H1 (cell line): ENCODE results near the gene SYT6. TPM values are rescaled to one million over a fixed set of nuclear protein-coding genes. Genes with fewer than 3 reads are reported as not detected.

ENCODE experiments used
- CTCF ChIA-PET: fragments of 300-600 bp; sonication (Branson Sonifier 250); formaldehyde crosslinking; loops from one replicate; lab custom pipeline; 2021; ENCODE audit not compliant: partially characterized antibody; lab: Charles Lee
- POLR2A ChIA-PET: fragments of 300-600 bp; sonication (Branson Sonifier 250); formaldehyde crosslinking; loops from one replicate; lab custom pipeline; 2021; ENCODE audit warnings: inconsistent platforms; ENCODE audit not compliant: partially characterized antibody; lab: Charles Lee
- DNase-seq, 2 experiments: peaks; one replicate each; pipeline versions ENCODE4 v3.0.0 to v3.0.0-alpha.2; 2010 to 2022; ENCODE audit warnings: low spot score in 2 of 2, low read depth in 1 of 2, mixed read lengths in 1 of 2
- FAIRE-seq: peaks from 2 replicates; lab custom pipeline; 2011; peaks lifted over from hg19 to GRCh38; lab: Jason Lieb, UNC
- H2AFZ ChIP-seq: 2 replicates; pipeline ENCODE4 v1.8.1; 2012; ENCODE audit warnings: low read length, inconsistent platforms
- H2AK5ac ChIP-seq: 2 replicates; pipeline ENCODE4 v1.6.1; 2013; ENCODE audit warnings: low read depth, low read length
- H2BK120ac ChIP-seq: replicated peaks from 2 replicates; pipeline ENCODE3; 2013; ENCODE audit warnings: low read depth, low read length, inconsistent platforms
- H2BK12ac ChIP-seq: 2 replicates; pipeline ENCODE4 v1.6.1; 2013; ENCODE audit warnings: low read depth, low read length
- H2BK15ac ChIP-seq: 2 replicates; pipeline ENCODE4 v1.6.1; 2013; ENCODE audit warnings: low read length
- H2BK20ac ChIP-seq: 2 replicates; pipeline ENCODE4 v1.6.1; 2013; ENCODE audit warnings: low read length
- H2BK5ac ChIP-seq: 2 replicates; pipeline ENCODE4 v1.6.1; 2013; ENCODE audit warnings: low read depth, low read length
- H3K14ac ChIP-seq: 2 replicates; pipeline ENCODE4 v1.6.1; 2013; ENCODE audit warnings: inconsistent platforms; ENCODE audit not compliant: insufficient read length
- H3K18ac ChIP-seq: 2 replicates; pipeline ENCODE4 v1.6.1; 2013; ENCODE audit warnings: low read length; ENCODE audit errors: extremely low read depth
- H3K23ac ChIP-seq: 2 replicates; pipeline ENCODE4 v1.6.1; 2013; ENCODE audit warnings: inconsistent platforms; ENCODE audit not compliant: insufficient read length
- H3K23me2 ChIP-seq: 2 replicates; pipeline ENCODE4 v1.6.1; 2013; ENCODE audit warnings: low read depth, low read length
- H3K27ac ChIP-seq: 2 replicates; pipeline ENCODE4 v1.6.1; 2011; ENCODE audit warnings: low read depth, low read length, inconsistent platforms
- H3K27me3 ChIP-seq, 4 experiments: replicated peaks in 1 of 4; 1 replicate in 1 of 4; 2 replicates in 3 of 4; pipeline versions ENCODE4 v1.6.1 to v1.8.1; 2011 to 2013; ENCODE audit warnings: low read length in 3 of 4, mild to moderate bottlenecking in 3 of 4, inconsistent platforms in 2 of 4, mixed read lengths in 2 of 4, moderate library complexity in 1 of 4; ENCODE audit not compliant: control insufficient read depth in 3 of 4, insufficient read depth in 3 of 4; ENCODE audit errors: extremely low read depth in 1 of 4
- H3K36me3 ChIP-seq, 4 experiments: 2 replicates each; pipeline versions ENCODE4 v1.6.1 to v1.8.1; 2011 to 2013; ENCODE audit warnings: mild to moderate bottlenecking in 4 of 4, low read length in 3 of 4, moderate library complexity in 2 of 4, control low read depth in 1 of 4, inconsistent platforms in 1 of 4; ENCODE audit not compliant: insufficient read depth in 4 of 4, control insufficient read depth in 2 of 4
- H3K4ac ChIP-seq: replicated peaks from 2 replicates; pipeline ENCODE3; 2013; ENCODE audit warnings: low read length, low read depth, mixed read lengths, inconsistent platforms; ENCODE audit not compliant: insufficient read length
- H3K4me1 ChIP-seq, 4 experiments: replicated peaks in 1 of 4; 1 replicate in 1 of 4; 2 replicates in 3 of 4; pipeline versions ENCODE4 v1.6.1 to v1.8.1; 2011 to 2013; ENCODE audit warnings: low read length in 3 of 4, inconsistent platforms in 2 of 4, mixed read lengths in 1 of 4; ENCODE audit not compliant: insufficient read depth in 4 of 4, control insufficient read depth in 3 of 4
- H3K4me2 ChIP-seq, 2 experiments: 2 replicates each; pipeline versions ENCODE4 v1.6.1 to v1.8.1; 2011 to 2013; ENCODE audit warnings: low read depth in 2 of 2, low read length in 2 of 2, control low read depth in 1 of 2, inconsistent platforms in 1 of 2, mild to moderate bottlenecking in 1 of 2; ENCODE audit not compliant: insufficient read depth in 1 of 2
- H3K4me3 ChIP-seq, 4 experiments: fragments of 200-600, 300-600 bp in 1 of 4; sonication (generic), shearing (Covaris generic), sonication (Bioruptor Twin) in 1 of 4; 2 replicates each; pipeline versions ENCODE4 v1.5.1 to v1.8.1; 2011 to 2016; ENCODE audit warnings: low read length in 4 of 4, low read depth in 3 of 4, control low read depth in 2 of 4, inconsistent platforms in 2 of 4, mild to moderate bottlenecking in 2 of 4, mixed read lengths in 1 of 4, moderate library complexity in 1 of 4; ENCODE audit not compliant: insufficient read depth in 2 of 4; ENCODE audit errors: extremely low read depth in 1 of 4
- H3K56ac ChIP-seq: replicated peaks from 2 replicates; pipeline ENCODE3; 2013; ENCODE audit warnings: low read depth, mild to moderate bottlenecking, mixed read lengths, low read length, inconsistent platforms; ENCODE audit not compliant: insufficient read length
- H3K79me1 ChIP-seq: 2 replicates; pipeline ENCODE4 v1.6.1; 2013; ENCODE audit warnings: low read depth, low read length, control low read depth
- H3K79me2 ChIP-seq, 2 experiments: 2 replicates each; pipeline versions ENCODE4 v1.6.1 to v1.8.1; 2012 to 2013; ENCODE audit warnings: low read length in 2 of 2, mild to moderate bottlenecking in 2 of 2, inconsistent platforms in 1 of 2; ENCODE audit not compliant: insufficient read depth in 2 of 2, control insufficient read depth in 1 of 2
- H3K9ac ChIP-seq, 4 experiments: replicated peaks in 1 of 4; 1 replicate in 1 of 4; 2 replicates in 3 of 4; pipeline versions ENCODE4 v1.6.1 to v1.8.1; 2011 to 2013; ENCODE audit warnings: low read depth in 3 of 4, low read length in 3 of 4, control low read depth in 2 of 4, mild to moderate bottlenecking in 2 of 4, moderate library complexity in 2 of 4, inconsistent platforms in 1 of 4; ENCODE audit errors: extremely low read depth in 1 of 4
- H3K9me3 ChIP-seq, 2 experiments: 2 replicates each; pipeline versions ENCODE4 v1.6.1 to v1.8.1; 2012 to 2013; ENCODE audit warnings: mild to moderate bottlenecking in 2 of 2, moderate library complexity in 2 of 2, control low read depth in 1 of 2, inconsistent platforms in 1 of 2, low read depth in 1 of 2, low read length in 1 of 2, mixed read lengths in 1 of 2; ENCODE audit not compliant: insufficient read depth in 2 of 2
- H4K20me1 ChIP-seq, 2 experiments: replicated peaks in 1 of 2; 2 replicates each; pipeline versions ENCODE3 to v1.8.1; 2011 to 2013; ENCODE audit warnings: inconsistent platforms in 2 of 2, low read length in 2 of 2, mild to moderate bottlenecking in 1 of 2; ENCODE audit not compliant: insufficient read depth in 2 of 2, control insufficient read depth in 1 of 2
- H4K5ac ChIP-seq: 2 replicates; pipeline ENCODE4 v1.6.1; 2013; ENCODE audit warnings: low read length, low read depth, mixed read lengths, inconsistent platforms; ENCODE audit not compliant: insufficient read length
- H4K8ac ChIP-seq: 2 replicates; pipeline ENCODE4 v1.8.0; 2013; ENCODE audit warnings: mild to moderate bottlenecking, moderate library complexity, low read length, inconsistent platforms; ENCODE audit not compliant: insufficient read depth; ENCODE audit errors: extremely low read depth
- H4K91ac ChIP-seq: replicated peaks from 2 replicates; pipeline ENCODE3; 2013; ENCODE audit warnings: low read length, mixed read lengths, inconsistent platforms; ENCODE audit not compliant: insufficient read length
- SP4 ChIP-seq: IDR thresholded peaks from 2 replicates; pipeline ENCODE4 v1.6.1; 2012; ENCODE audit warnings: low read length, inconsistent platforms
- WGBS, 2 experiments: shearing (Covaris generic) in 1 of 2; methylation state at CpG; one replicate each; pipeline versions ENCODE4 v1.1.6 to v1.1.7; 2013 to 2015; ENCODE audit warnings: low lambda C conversion rate in 2 of 2, mixed read lengths in 2 of 2, inconsistent platforms in 1 of 2, low coverage in 1 of 2, missing lambda C conversion rate in 1 of 2; ENCODE audit not compliant: insufficient replicate concordance in 2 of 2, insufficient coverage in 1 of 2, insufficient read length in 1 of 2; ENCODE audit errors: extremely low coverage in 1 of 2, missing lambda C conversion rate in 1 of 2; 5-methylcytosine and 5-hydroxymethylcytosine counted together
- polyA plus RNA-seq, 7 experiments: library from polyadenylated mRNA; depleted of rRNA in 3 of 7; stranded (reverse) in 5 of 7; unstranded in 2 of 7; fragments of >200 nt in 5 of 7; fragments of 200-250 nt in 2 of 7; gene quantifications; 1 replicate in 5 of 7; 2 replicates in 1 of 7; 4 replicates in 1 of 7; pipeline versions ENCODE4 v1.2.1 to v1.2.3, GENCODE V29; 2011 to 2013; ENCODE audit warnings: missing spikeins in 2 of 7, mixed read lengths in 2 of 7
- total RNA-seq: library from RNA; stranded (reverse); fragmentation: NEBNext Ultra II Directional; extraction: Animal tissue kit (Norgen Biotek cat#: 25700); gene quantifications from 2 replicates; pipeline ENCODE4 v1.2.1, GENCODE V29; 2021

Gene SYT6
- total and polyA plus RNA-seq, 2 of the 8 experiments (the other 6 are each of a cell fraction or from before 2014, with no cell fraction given) = 33.7 to 83.5 TPM

GRCh38 chr1:114090738-114091505, 62.7 kb downstream of the SYT6 start:
- H4K5ac ChIP-seq = no peak overlapping the region
- WGBS, 2 experiments = 90% methylated on average over 11 of the region's 11 CpGs; no CpG with 5 or more reads in 1 of the 2 experiments
- FAIRE-seq (no peak), DNase-seq (no peak)
- no peak overlapping the region for H3K4me2 ChIP-seq
- H2AFZ ChIP-seq = no peak overlapping the region
- H3K23me2 ChIP-seq = no peaks in the 10 kb centered on the region
- no peak overlapping the region for H2BK120ac ChIP-seq
- POLR2A ChIA-PET = interaction anchor here (0.6 to 2.0 kb wide), 3 partner anchors 9 to 849 kb away, joined by 3 to 5 read pairs (median 3); no protein-coding TSS in a partner anchor
- H3K36me3 ChIP-seq = peaks cover 11 to 69% (median 32%) of the 10 kb centered on the region in 4 experiments; a peak in 7 of 8 replicates
- H4K8ac ChIP-seq = no peak overlapping the region
- H3K4me1 ChIP-seq = peaks cover 7 to 26% (median 13%) of the 10 kb centered on the region in 4 experiments; a peak in 6 of 7 replicates
- no peak overlapping the region for H3K14ac ChIP-seq
- H4K91ac ChIP-seq = no peak overlapping the region
- no peak overlapping the region for H2BK12ac ChIP-seq
- H2BK15ac ChIP-seq = no peak overlapping the region
- no peak overlapping the region for H3K56ac ChIP-seq
- H2BK20ac ChIP-seq = no peak overlapping the region
- peaks cover 0 to 4% of the 10 kb centered on the region in 2 experiments; a peak in 1 of 4 replicates for H3K9me3 ChIP-seq
- no peaks in the 10 kb centered on the region for H4K20me1 ChIP-seq
- no peak overlapping the region for H3K18ac ChIP-seq
- no peaks in the 10 kb centered on the region for H3K27me3 ChIP-seq
- H3K4ac ChIP-seq = no peak overlapping the region
- no peak overlapping the region for H2BK5ac ChIP-seq
- TF ChIP-seq SP4 = no peak
- TF ChIP-seq, all 59 proteins: peak for 0
- Histone ChIP-seq H3K79me2 (no peaks in the 10 kb centered on the region), H3K79me1 (no peaks in the 10 kb centered on the region), H2AK5ac (no peak overlapping the region), H3K27ac (no peak overlapping the region), H3K23ac (no peak overlapping the region), H3K9ac (no peak overlapping the region), H3K4me3 (no peak overlapping the region)
- CTCF ChIA-PET = interaction anchor here (0.7 to 0.9 kb wide), 2 partner anchors 15 to 114 kb away, joined by 3 read pairs; no protein-coding TSS in a partner anchor
